OCI-LY3 (cell line): ENCODE results near the gene DEDD2.

Experiments
- H2AFZ ChIP-seq: fragments of 200-600, 300-600 bp; shearing (Covaris generic); 2 replicates; pipeline ENCODE4 v1.6.0; 2014; ENCODE audit warnings: antibody characterized with exemption, low read depth, low read length
- H3K27ac ChIP-seq: fragments of 200-600, 300-600 bp; sonication (generic); 2 replicates; pipeline ENCODE4 v1.5.1; 2014; ENCODE audit warnings: mild to moderate bottlenecking, low read length, moderate library complexity, mixed read lengths
- H3K27me3 ChIP-seq: fragments of 200-600, 300-600 bp; sonication (generic); 2 replicates; pipeline ENCODE4 v1.6.1; 2014; ENCODE audit warnings: low read depth, low read length, mixed read lengths
- H3K36me3 ChIP-seq: fragments of 200-600, 300-600 bp; sonication (generic); replicated peaks from 2 replicates; pipeline ENCODE3; 2014; ENCODE audit warnings: low read depth, low read length, mixed read lengths
- H3K4me1 ChIP-seq: fragments of 300-600, 200-600 bp; sonication (generic); 2 replicates; pipeline ENCODE4 v1.6.1; 2014; ENCODE audit warnings: low read length, mixed read lengths
- H3K4me2 ChIP-seq: fragments of 200-600, 300-600 bp; sonication (generic); 2 replicates; pipeline ENCODE4 v1.6.1; 2014; ENCODE audit warnings: low read length, mixed read lengths
- H3K4me3 ChIP-seq: fragments of 300-600, 200-600 bp; sonication (generic); 2 replicates; pipeline ENCODE4 v1.5.1; 2014; ENCODE audit warnings: antibody characterized with exemption, mild to moderate bottlenecking, low read length, moderate library complexity
- H3K79me2 ChIP-seq: fragments of 300-600, 200-600 bp; shearing (Covaris generic); 2 replicates; pipeline ENCODE4 v1.6.1; 2014; ENCODE audit warnings: mild to moderate bottlenecking, low read length, mixed read lengths
- H3K9ac ChIP-seq: fragments of 300-600, 200-600 bp; shearing (Covaris generic); 2 replicates; pipeline ENCODE4 v1.6.0; 2014; ENCODE audit warnings: mild to moderate bottlenecking, low read length, moderate library complexity
- H3K9me3 ChIP-seq: fragments of 200-600, 300-600 bp; shearing (Covaris generic); 2 replicates; pipeline ENCODE4 v1.6.1; 2014; ENCODE audit warnings: low read length, mixed read lengths; ENCODE audit not compliant: insufficient read depth
- H4K20me1 ChIP-seq: fragments of 200-600, 300-600 bp; sonication (generic); 2 replicates; pipeline ENCODE4 v1.6.1; 2016; ENCODE audit warnings: low read length, mixed read lengths; ENCODE audit not compliant: insufficient read depth
- EZH2phosphoT487 ChIP-seq: fragments of 200-600 bp; shearing (Covaris generic); IDR thresholded peaks from 2 replicates; pipeline ENCODE4 v1.6.1; 2018; ENCODE audit warnings: antibody characterized with exemption, mixed run types, low read depth
- TF ChIP-seq, protein P1 (sequence below): fragments of 200-600, 300-600 bp; sonication (generic); IDR thresholded peaks from 2 replicates; pipeline ENCODE4 v1.5.1; 2014; ENCODE audit warnings: antibody characterized with exemption, low read length, low read depth

Gene DEDD2

GRCh38 chr19:42177686-42178019 is 39.8 kb downstream of the DEDD2 start:
- H3K9ac ChIP-seq = peak overlapping the region; percentile 21; the same call in 1 of the 2 replicates
- no peaks in the 10 kb centered on the region for H3K79me2 ChIP-seq
- no peak overlapping the region for H3K27ac ChIP-seq
- no peak overlapping the region for H2AFZ ChIP-seq
- H3K4me2 ChIP-seq = peak overlapping the region; percentile 74
- H3K9me3 ChIP-seq = no peaks in the 10 kb centered on the region
- H3K36me3 ChIP-seq = no peaks in the 10 kb centered on the region
- H3K4me3 ChIP-seq = peak overlapping the region; percentile 73
- peaks cover 51% of the 10 kb centered on the region for H3K27me3 ChIP-seq
- TF ChIP-seq EZH2phosphoT487 = no peak
- TF ChIP-seq, protein P1, sequence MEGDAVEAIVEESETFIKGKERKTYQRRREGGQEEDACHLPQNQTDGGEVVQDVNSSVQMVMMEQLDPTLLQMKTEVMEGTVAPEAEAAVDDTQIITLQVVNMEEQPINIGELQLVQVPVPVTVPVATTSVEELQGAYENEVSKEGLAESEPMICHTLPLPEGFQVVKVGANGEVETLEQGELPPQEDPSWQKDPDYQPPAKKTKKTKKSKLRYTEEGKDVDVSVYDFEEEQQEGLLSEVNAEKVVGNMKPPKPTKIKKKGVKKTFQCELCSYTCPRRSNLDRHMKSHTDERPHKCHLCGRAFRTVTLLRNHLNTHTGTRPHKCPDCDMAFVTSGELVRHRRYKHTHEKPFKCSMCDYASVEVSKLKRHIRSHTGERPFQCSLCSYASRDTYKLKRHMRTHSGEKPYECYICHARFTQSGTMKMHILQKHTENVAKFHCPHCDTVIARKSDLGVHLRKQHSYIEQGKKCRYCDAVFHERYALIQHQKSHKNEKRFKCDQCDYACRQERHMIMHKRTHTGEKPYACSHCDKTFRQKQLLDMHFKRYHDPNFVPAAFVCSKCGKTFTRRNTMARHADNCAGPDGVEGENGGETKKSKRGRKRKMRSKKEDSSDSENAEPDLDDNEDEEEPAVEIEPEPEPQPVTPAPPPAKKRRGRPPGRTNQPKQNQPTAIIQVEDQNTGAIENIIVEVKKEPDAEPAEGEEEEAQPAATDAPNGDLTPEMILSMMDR = no peak
- no peaks in the 10 kb centered on the region for H4K20me1 ChIP-seq
- H3K4me1 ChIP-seq = peaks cover 15% of the 10 kb centered on the region

GRCh38 chr19:42176990-42177685 is 40.3 kb downstream of the DEDD2 start:
- peak overlapping the region; percentile 21; the same call in 1 of the 2 replicates for H3K9ac ChIP-seq
- H3K4me3 ChIP-seq = peak overlapping the region; percentile 73
- H3K36me3 ChIP-seq = no peaks in the 10 kb centered on the region
- no peaks in the 10 kb centered on the region for H3K79me2 ChIP-seq
- peaks cover 10% of the 10 kb centered on the region for H3K4me1 ChIP-seq
- H2AFZ ChIP-seq = peak overlapping the region; percentile 31; the same call in 1 of the 2 replicates
- no peak for TF ChIP-seq EZH2phosphoT487
- TF ChIP-seq, protein P1 = peak; percentile 40
- peak overlapping the region; percentile 74 for H3K4me2 ChIP-seq
- no peaks in the 10 kb centered on the region for H4K20me1 ChIP-seq
- H3K9me3 ChIP-seq = no peaks in the 10 kb centered on the region
- H3K27ac ChIP-seq = no peak overlapping the region
- peaks cover 51% of the 10 kb centered on the region for H3K27me3 ChIP-seq

DNA sequence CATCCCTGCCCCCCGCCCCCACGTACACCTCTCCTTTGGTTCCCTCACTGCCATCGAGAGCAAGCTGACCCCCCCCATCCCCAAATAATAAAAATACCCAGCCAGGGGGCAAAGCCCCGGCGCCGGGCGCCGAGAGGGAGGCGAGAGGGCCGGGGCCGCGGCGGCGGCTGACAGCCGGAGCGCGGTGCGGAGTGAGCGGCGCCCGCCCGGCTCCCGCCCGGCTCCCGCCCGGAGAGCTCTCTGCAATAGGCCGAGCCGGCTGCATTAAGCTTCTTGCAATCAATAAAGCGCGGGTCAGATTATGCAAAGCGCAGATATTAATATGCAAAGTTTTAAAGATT is 40.9 kb downstream of the DEDD2 start:
- peaks cover 51% of the 10 kb centered on the region for H3K27me3 ChIP-seq
- no peaks in the 10 kb centered on the region for H3K36me3 ChIP-seq
- H3K9me3 ChIP-seq = no peaks in the 10 kb centered on the region
- H3K4me3 ChIP-seq = peak overlapping the region; percentile 73
- TF ChIP-seq, protein P1 = no peak
- no peak for TF ChIP-seq EZH2phosphoT487
- no peaks in the 10 kb centered on the region for H3K79me2 ChIP-seq
- peaks cover 7% of the 10 kb centered on the region for H3K4me1 ChIP-seq
- H2AFZ ChIP-seq = peak overlapping the region; percentile 58; the same call in 1 of the 2 replicates
- peak overlapping the region; percentile 71 for H3K4me2 ChIP-seq
- no peak overlapping the region for H3K27ac ChIP-seq
- no peaks in the 10 kb centered on the region for H4K20me1 ChIP-seq
- H3K9ac ChIP-seq = peak overlapping the region; percentile 19; the same call in 1 of the 2 replicates

DNA sequence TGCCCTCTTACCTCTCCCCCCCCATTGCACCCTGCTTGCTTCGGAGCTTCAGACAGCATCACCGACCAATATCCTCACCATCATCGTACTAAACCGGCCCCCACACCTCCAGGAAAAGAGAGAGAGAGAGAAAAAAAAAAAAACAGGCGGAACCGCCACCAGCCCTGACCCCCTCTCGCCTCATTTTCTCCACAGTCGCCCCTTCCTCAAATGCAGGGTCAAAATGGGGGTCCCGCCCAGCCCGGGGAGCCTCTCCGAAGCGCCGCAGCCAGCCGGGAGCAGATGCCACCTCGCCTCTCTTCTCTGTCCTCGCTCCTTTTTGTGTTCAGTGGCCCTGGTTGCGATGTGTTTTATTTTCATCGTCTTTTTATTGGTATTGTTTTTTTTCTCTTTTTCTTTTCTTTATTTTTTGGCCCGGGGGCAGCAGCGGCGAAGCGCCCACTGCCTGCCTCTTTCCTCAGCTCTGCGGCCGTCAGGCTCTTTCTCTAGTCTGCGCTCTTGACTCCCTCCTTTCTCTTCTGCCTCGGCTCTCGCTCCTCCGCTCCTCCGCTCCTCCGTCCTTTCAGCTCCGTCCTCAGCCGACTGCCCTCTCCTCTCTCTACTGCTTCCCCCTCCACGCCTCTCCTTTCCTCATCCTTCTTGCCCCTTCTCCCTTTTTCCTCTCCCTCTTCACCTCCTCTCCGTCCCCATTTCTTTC is 41.4 kb downstream of the DEDD2 start:
- Histone ChIP-seq H3K9me3 (no peaks in the 10 kb centered on the region), H3K79me2 (no peaks in the 10 kb centered on the region), H3K4me1 (peaks cover 7% of the 10 kb centered on the region), H4K20me1 (no peaks in the 10 kb centered on the region), H3K27ac (no peak overlapping the region), H3K36me3 (no peaks in the 10 kb centered on the region), H3K4me2 (peak overlapping the region; percentile 71), H3K27me3 (peaks cover 50% of the 10 kb centered on the region), H2AFZ (peak overlapping the region; percentile 58; the same call in 1 of the 2 replicates), H3K9ac (peak overlapping the region; percentile 19; the same call in 1 of the 2 replicates), H3K4me3 (peak overlapping the region; percentile 73)
- TF ChIP-seq, protein P1 = no peak
- TF ChIP-seq EZH2phosphoT487 = no peak
